ENCODE measurements around the gene CEP135. TPM values are rescaled to one million over a fixed set of nuclear protein-coding genes. Genes with fewer than 3 reads are reported as not detected.

CEP135 gene
- polyA plus RNA-seq, 1 experiment: 2.0 TPM

- TF ChIP-seq CTCF (IDR thresholded peaks at IDR 0.05; ENCODE audit: insufficient read depth, low read depth, low read length): no peak
- H3K4me3 ChIP-seq (ENCODE audit: low read depth, low read length): no peak overlapping the region
- no peaks in the 10 kb centered on the region for H3K36me3 ChIP-seq (ENCODE audit: control insufficient read depth, insufficient read depth, low read length)
- ChIA-PET POLR2A (no interaction called here), CTCF (no interaction called here)
- H3K27me3 ChIP-seq (ENCODE audit: control insufficient read depth, insufficient read depth, low read length): peaks cover 9% of the 10 kb centered on the region
- DNase-seq (ENCODE audit: low read depth): no peak
Observed at GRCh38 chr4:56052481-56052880, 103.7 kb downstream of the CEP135 start.

GRCh38 chr4:56052966-56053365 lies 104.2 kb downstream of the CEP135 start:
- H3K27me3 ChIP-seq (ENCODE audit: control insufficient read depth, insufficient read depth, low read length): peaks cover 9% of the 10 kb centered on the region
- H3K4me3 ChIP-seq (ENCODE audit: low read depth, low read length): no peak overlapping the region
- CTCF ChIA-PET: no interaction called here
- no peak for TF ChIP-seq CTCF (IDR thresholded peaks at IDR 0.05; ENCODE audit: insufficient read depth, low read depth, low read length)
- POLR2A ChIA-PET: no interaction called here
- DNase-seq (ENCODE audit: low read depth): no peak
- H3K36me3 ChIP-seq (ENCODE audit: control insufficient read depth, insufficient read depth, low read length): no peaks in the 10 kb centered on the region

- POLR2A ChIA-PET: no interaction called here
- TF ChIP-seq CTCF (IDR thresholded peaks at IDR 0.05; ENCODE audit: insufficient read depth, low read depth, low read length): no peak
- Histone ChIP-seq H3K27me3 (ENCODE audit: control insufficient read depth, insufficient read depth, low read length) (peaks cover 2% of the 10 kb centered on the region), H3K36me3 (ENCODE audit: control insufficient read depth, insufficient read depth, low read length) (no peaks in the 10 kb centered on the region), H3K4me3 (ENCODE audit: low read depth, low read length) (no peak overlapping the region)
- CTCF ChIA-PET: no interaction called here
- DNase-seq (ENCODE audit: low read depth): no peak
Observed at GRCh38 chr4:56055027-56055977, 106.6 kb downstream of the CEP135 start.

GRCh38 chr4:56055991-56056390 lies 107.2 kb downstream of the CEP135 start:
- ChIA-PET CTCF (no interaction called here), POLR2A (no interaction called here)
- Histone ChIP-seq H3K4me3 (ENCODE audit: low read depth, low read length) (no peak overlapping the region), H3K27me3 (ENCODE audit: control insufficient read depth, insufficient read depth, low read length) (no peaks in the 10 kb centered on the region; the same call in 1 of the 2 replicates), H3K36me3 (ENCODE audit: control insufficient read depth, insufficient read depth, low read length) (no peaks in the 10 kb centered on the region)
- no peak for DNase-seq (ENCODE audit: low read depth)
- TF ChIP-seq CTCF (IDR thresholded peaks at IDR 0.05; ENCODE audit: insufficient read depth, low read depth, low read length): no peak

- H3K36me3 ChIP-seq (ENCODE audit: control insufficient read depth, insufficient read depth, low read length): no peaks in the 10 kb centered on the region
- H3K4me3 ChIP-seq (ENCODE audit: low read depth, low read length): no peak overlapping the region
- H3K27me3 ChIP-seq (ENCODE audit: control insufficient read depth, insufficient read depth, low read length): no peaks in the 10 kb centered on the region; the same call in 1 of the 2 replicates
- DNase-seq (ENCODE audit: low read depth): no peak
- ChIA-PET CTCF (no interaction called here), POLR2A (no interaction called here)
- no peak for TF ChIP-seq CTCF (IDR thresholded peaks at IDR 0.05; ENCODE audit: insufficient read depth, low read depth, low read length)
Observed at GRCh38 chr4:56058555-56058954, 109.8 kb downstream of the CEP135 start.

All from BJ (cell line).